GM18520 (cell line): ENCODE results near the gene STK39.

ENCODE experiments used
- ATAC-seq: cut with Tn5 transposase; IDR thresholded peaks from one replicate; pipeline ENCODE4 v1.9.1; 2021; ENCODE audit not compliant: unreplicated experiment

The STK39 gene

DNA sequence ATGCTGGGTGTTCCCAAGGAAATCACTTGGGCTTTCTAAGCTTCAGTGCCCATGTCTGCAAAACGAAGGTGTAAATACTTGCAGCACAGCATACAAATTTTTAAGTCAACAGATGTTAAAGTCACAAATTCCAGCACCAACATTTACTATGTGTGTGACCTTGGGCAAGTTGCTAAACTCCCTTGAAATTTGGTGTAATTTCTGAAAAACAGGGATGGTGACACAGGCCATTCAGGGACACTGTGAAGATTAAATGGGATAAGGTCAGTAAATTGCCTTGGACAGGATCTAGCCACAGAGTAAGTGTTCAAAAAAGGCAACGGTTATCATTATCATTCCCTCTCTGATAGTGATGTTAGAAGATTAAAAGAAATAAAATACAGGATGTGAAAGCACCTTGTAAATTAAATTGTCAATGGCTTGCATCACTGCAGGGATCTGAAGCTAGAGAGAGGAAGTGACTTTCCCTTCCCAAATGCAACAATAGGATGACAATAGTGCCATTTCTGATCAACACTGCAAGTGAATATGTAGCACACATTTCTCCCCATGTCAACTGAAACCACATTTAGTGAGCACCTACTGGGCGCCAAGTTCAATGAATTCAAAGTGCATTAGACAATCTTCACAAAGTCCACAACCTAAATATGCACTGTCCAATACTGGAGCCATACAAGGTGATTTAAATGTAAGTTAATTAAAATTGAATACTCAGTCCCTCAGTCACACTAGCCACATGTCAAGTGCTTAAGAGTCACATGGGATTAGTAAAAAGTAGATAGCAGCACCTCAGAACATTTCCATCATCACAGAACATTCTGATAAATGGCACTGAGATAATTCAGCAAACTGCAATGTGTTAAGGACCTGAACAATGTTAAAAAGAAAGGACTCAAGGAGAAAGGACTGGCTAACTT is 81.2 kb downstream of the STK39 start:
- no peak for ATAC-seq

DNA sequence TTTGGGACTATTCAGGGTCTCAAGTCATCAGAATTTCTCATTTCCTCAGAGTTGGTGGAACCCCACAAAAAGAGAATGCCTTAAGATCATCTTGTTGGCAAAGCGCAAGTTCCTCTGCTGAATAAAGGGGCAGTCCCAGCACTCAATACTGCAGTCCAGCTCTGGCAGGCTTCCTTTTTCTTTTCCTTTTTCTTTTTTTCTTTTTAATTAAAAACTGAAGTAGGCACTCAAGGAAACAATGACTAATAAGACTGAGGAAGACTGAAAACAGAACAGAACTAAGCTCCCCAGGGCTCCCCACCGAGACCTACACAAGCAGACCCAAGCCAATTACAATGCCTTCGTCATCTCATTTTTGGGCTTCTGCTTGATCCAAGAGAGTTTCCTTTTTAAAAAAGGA is 82.0 kb downstream of the STK39 start:
- no peak for ATAC-seq

DNA sequence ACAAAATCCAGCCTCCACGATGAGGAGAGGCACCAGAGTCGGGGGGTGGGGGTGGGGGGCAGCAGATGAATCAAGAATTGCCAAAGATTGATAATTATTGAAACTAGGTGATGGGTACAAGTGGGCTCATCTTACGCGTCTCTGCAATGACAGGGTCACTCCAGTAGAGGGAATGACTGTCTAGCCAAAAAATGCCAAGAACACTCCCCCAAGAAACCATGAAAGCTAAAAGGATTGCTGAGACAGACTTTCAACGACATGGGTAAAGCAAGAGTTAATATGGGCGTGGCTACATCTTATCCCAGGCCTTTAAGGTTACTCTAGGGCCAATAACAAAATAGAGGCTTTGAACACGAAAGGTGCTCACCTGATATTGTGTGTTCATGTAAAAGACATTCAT is 86.5 kb downstream of the STK39 start:
- no peak for ATAC-seq

DNA sequence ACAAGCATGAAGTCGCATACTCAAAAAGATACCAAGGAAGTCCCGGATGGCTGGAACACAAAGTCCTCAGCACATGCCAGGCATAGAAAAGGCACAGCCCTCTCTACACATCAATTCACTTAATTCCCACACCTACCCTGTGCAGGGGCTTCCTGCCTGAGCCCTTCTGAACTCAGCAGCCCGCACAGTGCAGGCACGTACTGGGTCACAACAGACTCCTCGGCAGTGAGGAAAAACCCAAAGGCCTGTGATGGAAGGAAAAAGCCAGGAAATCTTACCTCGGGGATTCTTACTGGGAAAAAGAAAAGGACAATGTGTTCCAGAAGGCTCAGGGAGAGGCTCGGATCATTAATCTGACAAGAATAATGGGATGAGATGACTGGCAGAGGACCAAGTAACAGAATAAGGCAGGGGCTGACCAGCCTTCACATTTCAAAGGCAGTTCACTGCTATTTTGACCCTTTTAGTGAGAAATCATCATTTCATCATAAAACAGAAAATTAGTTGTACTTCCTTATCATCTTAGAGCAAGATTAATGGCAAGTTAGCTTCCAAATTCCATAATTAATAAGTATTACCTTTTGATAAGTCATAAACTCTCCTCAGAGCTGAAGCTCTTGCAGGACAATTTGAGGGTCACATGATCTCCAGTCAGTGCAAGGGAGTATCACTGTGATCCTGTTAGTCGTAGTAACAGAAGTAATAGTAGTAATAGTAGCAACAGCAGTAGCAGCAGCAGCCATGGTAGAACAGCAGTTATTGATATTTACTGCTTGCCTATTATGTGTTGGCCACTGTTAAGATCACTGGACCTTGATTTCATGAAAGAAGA is 87.4 kb downstream of the STK39 start:
- ATAC-seq: no peak

DNA sequence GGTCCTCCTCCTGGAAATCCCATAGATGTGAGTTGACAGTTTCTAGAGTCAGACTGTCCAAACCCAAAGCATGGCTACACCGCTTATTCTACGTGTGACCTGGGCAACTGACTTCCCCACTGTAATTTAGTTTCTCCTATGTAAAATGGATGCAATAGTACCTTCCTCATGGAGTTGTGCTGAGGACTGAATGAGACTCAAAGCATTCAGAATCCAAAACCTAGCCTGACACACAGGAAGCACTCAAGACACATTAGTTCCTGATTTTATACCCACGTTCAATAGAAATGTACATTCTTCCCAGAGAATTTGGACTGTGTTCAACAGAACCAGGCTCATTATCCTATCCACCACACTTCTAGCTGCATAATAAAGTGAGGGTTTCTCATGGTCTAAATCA is 88.8 kb downstream of the STK39 start:
- no peak for ATAC-seq

DNA sequence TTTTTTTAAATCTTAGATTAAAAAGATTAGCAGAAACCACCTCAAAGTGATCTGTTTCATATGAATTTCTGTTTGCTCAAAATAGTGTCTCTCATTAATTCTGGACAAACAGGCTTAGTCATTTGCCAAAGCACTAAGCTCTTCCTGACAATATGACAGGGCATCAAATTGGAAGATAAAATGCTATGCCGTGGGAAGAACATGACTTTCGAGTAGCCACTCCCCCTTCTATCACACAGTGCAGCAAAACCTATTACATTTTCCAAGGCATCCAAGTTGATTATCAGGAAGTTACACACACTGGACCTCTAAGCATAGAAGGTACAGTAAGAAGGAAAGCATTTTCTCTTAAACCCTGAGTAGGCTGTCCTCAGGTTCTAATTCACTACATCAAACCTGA is 89.5 kb downstream of the STK39 start:
- ATAC-seq: no peak

DNA sequence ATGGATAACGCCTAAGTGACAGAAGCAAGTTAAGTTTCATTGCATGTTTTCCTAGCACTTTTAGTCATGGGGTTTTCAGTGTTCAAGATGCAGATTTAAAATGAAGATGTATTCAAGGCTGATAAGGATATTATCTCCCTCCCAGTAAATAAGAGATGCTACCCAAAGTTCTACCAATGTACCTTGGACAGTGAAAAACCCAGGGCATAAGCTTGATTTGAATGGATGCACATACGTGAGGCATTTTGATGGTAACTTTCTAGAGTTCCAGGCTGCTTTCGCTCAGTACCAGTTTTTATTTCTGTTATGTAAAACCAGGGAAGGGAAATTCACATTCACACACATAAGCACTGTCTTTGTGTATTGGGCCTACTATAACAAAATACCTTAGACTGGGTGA is 90.3 kb downstream of the STK39 start:
- ATAC-seq: no peak

DNA sequence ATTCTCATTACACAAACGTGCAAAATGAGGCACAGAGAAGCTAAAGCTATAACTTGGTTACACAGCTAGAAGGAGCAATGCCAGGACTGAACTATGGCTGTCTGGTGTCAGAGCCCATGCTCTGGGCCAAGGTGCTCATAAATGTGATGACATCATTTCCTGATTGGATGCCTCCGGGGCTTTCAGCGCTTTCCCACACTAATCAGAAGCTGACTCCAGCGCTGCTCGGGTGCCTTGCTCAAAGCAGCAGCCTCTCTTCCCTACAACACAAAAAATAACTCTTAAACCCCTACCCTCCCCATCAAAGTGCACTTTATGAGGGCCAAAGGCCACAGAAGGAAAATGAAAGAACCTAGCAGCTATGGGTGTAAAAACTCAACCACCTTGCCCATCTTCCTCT is 90.7 kb downstream of the STK39 start:
- no peak for ATAC-seq

DNA sequence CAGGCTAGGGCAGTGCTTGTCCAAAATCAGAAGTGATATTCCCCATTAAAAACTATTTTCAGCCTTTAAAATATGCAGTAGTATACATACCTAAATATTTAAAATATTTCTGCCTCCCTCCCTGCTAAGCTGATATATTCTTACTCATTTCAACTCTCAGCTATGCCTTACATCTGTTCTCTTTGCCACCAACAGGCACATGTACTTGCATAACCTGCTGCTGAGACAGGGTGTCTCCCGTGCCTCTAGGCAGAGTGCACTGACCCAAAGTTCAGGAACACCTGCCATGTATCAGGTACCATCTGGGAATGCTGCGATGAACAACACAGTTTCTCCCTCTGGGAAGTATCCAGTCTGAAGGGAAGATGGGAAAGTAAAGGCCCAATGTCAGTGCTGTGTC is 91.7 kb downstream of the STK39 start:
- ATAC-seq: no peak

DNA sequence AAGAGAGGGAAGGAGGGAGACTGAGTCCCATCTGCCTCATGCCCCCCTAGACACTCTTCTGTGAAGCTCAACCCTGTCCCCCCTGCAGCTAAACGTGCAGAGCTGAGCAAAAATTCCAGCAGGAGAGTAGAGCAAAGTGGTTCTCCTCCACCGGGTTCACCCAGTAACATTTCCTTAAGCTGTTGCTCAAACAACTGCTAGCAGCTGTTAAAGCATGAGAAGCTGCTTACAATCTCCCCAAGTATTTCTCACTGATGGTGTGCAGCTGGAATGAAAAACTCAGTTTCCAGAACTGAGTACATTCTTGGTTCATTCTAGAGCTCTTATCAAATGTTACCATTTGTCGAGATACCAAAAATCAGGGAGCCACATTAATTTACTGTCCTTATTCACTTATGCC is 92.3 kb downstream of the STK39 start:
- ATAC-seq: no peak

DNA sequence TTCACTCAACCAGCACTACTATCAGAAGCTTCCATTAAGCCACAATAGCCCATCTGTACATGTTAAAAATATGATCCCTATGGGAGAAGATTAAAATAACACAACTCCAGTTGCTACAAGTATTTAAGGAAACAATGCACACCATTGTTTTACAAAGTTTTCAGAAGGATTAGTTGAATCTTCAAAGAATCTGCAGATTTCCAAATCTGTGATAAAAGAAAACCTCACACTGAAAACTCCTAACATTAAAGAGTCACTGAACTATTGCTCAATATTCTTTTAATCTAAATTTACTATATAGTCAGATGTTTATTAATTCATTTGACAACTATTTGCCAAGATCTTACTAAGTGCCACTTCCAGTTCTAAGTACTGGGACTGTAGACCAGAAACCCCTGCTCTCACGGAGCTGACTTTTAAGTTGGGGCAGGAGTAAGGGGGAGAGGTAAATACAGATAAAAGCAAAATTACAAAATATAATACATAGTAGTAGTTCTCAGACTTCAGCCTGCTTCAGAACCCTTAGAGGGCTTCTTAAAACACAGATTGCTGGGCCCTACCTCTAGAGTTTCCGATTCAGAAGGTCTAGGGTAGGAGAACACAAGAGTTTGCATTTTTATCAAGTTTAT is 94.4 kb downstream of the STK39 start:
- no peak for ATAC-seq

DNA sequence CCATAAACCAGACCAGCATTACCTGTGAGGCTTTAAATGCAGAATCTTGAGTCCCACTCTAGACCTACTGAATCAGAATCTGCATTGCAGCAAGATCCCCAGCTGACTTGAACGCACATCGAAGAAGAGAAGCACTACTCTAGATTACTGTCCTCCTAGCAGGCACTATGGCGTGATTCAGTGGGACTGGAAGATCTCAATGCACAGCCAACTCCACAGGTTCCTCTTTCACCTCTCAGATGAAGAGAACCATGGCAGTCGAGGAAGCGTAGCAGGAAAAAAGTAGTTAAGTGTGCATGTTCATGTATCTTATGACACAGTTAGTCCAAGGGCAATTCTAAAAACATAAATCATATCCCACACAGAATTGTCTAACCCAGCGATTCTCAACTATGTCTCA is 97.4 kb downstream of the STK39 start:
- ATAC-seq: no peak

DNA sequence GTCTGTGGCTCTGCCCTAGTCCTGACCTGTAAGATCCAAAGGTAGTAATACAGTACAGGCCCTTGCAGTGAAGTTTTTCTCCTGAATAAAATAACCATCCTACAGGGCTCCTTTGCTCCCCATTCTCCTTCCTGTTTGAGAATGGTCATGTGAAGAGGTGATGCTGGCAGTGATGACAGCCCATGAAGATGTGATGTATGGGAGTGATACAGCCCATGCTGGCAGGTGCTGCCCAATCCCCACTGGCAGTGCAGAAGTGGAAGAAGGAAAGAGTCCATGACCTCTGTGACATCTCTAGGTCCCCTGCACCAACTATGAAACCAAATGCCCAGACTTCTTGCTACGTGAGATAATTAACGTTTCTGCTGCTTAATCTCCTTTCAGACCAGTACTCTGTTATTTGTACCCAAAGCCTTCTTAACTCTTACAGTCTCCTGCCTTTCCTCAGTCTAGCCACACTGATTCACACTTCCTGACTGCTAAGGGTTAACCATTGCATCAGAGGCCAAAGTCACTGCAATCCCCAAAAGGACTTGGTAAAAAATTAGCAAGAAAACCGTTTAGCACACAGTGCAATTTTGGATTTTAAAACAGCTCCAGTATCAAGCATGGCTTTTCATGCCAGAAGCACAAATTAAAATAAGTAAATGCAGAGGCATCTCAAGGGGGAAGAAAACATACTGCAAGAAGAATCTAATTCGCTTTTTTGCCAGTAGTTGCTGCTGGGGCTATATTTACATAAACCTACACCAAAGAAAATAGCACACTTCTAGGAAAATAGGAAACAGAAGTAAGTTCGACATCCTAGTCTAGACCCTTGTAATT is 98.0 kb downstream of the STK39 start:
- no peak for ATAC-seq

DNA sequence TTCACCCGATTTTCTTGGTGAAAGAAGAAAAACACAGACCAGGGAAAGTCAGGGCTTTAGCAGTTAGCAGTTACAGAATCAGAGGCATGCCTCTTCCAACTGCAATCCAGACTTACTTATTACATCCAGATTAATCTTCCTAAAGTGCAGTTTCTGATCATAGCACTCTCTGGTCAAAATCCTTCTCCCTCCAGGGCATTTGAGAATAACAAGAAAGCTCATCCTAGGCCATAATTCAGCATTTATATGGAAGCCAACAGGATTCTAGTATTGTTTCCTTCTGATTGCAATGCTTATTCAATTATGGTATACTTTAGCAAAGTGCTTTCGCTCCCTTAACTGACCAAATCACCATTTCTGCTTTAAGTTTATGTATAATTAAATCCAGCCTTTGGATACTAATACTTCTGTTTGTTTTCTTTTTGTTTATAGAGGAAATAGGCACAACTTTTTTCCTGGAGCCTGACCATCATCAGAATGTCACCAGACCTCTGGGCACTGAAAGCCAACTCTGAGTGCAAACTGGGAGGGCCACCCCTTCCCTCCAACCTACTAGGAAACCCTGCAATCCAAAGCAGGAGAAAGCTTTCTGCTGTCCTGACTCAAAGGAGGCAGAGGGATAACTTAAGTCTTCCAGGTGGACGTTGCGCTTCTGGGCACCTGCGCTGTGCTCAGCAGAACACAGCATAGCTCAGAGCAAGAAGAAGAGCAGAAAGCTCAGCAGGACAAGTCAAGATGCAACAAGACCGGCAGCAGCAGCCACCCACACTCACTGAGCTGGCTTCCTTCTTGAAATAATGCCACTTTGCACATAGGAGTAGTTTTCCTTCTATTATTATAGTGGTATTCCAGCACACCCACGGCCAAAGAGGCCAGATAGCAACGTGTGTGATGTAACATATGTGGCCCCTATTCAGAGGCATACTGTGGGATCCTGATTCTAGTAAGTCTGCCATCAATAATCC is 99.3 kb downstream of the STK39 start:
- no peak for ATAC-seq

DNA sequence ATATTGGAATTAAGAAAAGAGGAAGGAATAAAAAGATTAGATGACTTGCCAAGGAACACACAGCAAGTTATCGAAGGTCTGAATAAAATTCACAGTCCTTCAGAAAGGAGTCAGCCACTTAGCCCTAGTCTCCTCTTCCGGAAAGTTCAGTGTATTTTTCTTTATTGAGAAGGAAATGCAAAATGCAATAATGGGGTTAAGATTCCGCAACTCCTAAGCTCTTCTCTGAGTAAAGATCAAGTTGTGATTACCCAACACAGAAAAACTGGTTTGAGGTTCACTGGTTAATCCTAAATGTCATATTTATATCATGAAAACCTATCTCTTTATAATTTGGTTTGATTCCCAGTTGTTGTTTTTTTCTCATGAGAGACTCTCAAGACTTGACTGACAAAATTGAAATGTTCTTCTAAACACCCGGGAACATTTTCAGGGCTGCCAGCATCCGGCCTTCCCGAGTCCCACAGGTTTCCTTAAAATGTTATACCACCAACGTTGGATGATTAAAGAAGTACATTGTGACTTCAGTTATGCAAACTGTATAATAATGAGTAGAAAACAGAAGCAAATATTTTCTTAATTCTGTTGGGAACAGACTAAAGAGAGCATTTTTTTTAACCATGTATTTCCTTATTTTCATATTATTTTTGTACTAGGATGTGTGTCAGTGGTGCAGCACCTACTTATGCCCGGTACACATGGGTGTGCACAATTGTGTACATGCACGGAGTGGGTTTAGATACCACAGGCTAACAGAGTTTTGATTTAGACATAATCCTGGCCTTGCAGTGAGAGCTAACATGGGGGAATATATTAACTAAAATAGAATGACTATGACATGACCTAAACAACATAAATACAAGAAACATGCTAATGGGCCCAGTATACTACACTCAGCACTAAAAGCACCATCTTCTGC is 100.2 kb downstream of the STK39 start:
- no peak for ATAC-seq

DNA sequence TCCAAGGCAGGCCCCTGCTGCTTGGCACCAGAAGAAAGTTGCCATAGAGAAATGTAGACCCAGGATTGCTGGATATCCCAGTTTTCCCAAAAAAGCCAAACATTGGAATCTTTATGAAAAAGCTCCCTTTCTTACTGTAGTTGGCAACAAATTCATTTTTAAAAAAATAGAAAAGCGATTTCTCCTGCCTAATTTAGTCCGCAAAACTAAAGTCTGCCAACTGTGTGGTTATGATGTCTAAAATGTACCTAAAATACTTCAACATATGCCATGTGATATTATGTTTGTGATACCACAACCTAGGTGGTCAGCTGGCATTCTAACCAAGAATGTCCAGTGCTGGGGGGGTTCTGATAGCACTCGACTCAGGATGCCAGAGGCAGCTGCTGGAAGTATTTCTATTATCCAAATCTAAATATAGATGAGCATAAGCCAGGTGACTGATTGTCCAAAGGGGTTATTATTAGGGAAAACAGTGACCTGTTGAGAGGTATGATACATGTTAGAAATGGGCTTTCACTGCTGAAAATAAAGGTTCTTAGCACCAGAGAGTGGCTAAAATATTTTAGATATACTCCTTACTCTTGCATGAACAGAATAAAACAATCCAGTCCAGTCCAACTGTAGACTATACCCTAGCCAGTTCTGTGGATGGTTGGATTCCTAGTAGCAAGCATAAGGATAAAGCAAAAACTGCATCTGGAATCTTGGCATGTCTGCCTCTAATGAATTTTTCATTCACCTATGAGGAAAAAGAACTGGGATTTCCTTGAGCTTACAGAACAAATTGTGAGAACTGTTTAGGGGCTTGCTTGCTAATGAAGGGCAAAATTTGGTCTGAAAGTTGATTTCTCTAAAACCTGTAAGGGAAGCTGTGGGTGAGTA is 101.7 kb downstream of the STK39 start:
- ATAC-seq: no peak

DNA sequence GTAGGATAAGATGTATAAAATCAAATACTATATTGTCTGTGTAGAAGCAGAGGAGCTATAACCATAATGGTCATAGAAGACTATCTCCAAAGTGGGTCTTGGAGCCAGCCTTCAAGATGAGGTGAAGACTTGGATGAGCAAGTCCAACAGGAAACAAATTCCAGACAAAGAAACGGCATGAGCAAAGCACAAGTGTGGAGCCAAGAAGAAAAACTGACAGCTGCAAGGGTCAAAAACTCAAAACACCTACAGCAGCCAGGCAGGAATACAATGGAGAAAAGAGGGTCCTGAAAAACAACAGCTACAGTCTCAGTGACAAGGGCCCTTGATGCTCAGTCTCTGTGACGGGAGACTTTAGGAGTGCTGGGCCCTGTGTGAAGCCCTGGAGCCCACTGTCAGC is 102.4 kb downstream of the STK39 start:
- no peak for ATAC-seq

DNA sequence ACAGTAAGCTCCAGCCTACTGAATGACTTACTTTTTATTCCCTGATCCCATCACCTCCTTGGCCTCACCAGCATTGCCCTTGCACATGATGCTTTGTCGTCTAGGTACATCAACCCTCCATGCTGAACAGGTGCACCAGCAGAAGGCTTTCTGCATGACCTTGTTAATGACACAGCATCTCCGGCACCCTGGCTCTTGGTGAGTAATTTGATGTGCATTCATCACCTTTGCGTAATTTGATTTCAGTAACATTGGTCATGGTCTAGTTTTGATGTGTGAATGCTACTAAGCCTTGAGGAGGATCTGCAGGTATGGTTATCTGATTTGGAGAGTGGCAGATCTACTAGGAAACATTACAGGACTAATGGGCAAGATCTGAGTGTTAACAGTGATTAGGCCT is 103.6 kb downstream of the STK39 start:
- ATAC-seq: no peak
